PFSK-1 (cell line): ENCODE data around the gene GATD1.

Source experiments
- POLR2AphosphoS5 ChIP-seq: IDR thresholded peaks from 2 replicates; pipeline ENCODE4 v1.6.1; 2012; ENCODE audit warnings: low read depth, mild to moderate bottlenecking, control low read depth, low read length, moderate library complexity
- SIN3A ChIP-seq: IDR thresholded peaks from 2 replicates; pipeline ENCODE4 v1.6.1; 2012; ENCODE audit warnings: mild to moderate bottlenecking, low read length, moderate library complexity, borderline replicate concordance; ENCODE audit not compliant: insufficient read depth
- TAF1 ChIP-seq: IDR thresholded peaks from 2 replicates; pipeline ENCODE4 v1.6.1; 2012; ENCODE audit warnings: low read length, control low read depth, borderline replicate concordance; ENCODE audit not compliant: insufficient read depth
- TF ChIP-seq, protein P1 (sequence below), 2 experiments: IDR thresholded peaks; 2 replicates each; pipeline versions ENCODE4 v1.6.1 to v1.8.0; 2011 to 2012; ENCODE audit warnings: low read depth in 2 of 2, low read length in 2 of 2, control low read depth in 1 of 2, inconsistent platforms in 1 of 2, mild to moderate bottlenecking in 1 of 2, moderate library complexity in 1 of 2; ENCODE audit not compliant: insufficient read depth in 1 of 2

GRCh38 chr11:747158-748006, 29.9 kb downstream of the GATD1 start, which contains the start of gene TALDO1:
- TF ChIP-seq POLR2AphosphoS5 (peak; percentile 76), SIN3A (no peak), TAF1 (0 out of 2 replicates have a peak, but pooled peaks have one; percentile 59)
- TF ChIP-seq, protein P1, sequence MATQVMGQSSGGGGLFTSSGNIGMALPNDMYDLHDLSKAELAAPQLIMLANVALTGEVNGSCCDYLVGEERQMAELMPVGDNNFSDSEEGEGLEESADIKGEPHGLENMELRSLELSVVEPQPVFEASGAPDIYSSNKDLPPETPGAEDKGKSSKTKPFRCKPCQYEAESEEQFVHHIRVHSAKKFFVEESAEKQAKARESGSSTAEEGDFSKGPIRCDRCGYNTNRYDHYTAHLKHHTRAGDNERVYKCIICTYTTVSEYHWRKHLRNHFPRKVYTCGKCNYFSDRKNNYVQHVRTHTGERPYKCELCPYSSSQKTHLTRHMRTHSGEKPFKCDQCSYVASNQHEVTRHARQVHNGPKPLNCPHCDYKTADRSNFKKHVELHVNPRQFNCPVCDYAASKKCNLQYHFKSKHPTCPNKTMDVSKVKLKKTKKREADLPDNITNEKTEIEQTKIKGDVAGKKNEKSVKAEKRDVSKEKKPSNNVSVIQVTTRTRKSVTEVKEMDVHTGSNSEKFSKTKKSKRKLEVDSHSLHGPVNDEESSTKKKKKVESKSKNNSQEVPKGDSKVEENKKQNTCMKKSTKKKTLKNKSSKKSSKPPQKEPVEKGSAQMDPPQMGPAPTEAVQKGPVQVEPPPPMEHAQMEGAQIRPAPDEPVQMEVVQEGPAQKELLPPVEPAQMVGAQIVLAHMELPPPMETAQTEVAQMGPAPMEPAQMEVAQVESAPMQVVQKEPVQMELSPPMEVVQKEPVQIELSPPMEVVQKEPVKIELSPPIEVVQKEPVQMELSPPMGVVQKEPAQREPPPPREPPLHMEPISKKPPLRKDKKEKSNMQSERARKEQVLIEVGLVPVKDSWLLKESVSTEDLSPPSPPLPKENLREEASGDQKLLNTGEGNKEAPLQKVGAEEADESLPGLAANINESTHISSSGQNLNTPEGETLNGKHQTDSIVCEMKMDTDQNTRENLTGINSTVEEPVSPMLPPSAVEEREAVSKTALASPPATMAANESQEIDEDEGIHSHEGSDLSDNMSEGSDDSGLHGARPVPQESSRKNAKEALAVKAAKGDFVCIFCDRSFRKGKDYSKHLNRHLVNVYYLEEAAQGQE (IDR thresholded peaks at IDR 0.05; ENCODE audit: insufficient read depth in 1 of 2, low read depth in 2 of 2, low read length in 2 of 2) = no peak
